Vagina (tissue), 2 donors: ENCODE results near the gene CNOT2. TPM values are rescaled to one million over a fixed set of nuclear protein-coding genes. Genes with fewer than 3 reads are reported as not detected.

ENCODE experiments used
- DNase-seq, 2 donors: peaks; one replicate each; pipeline ENCODE4 v3.0.0-alpha.2; 2017; ENCODE audit errors: extremely low spot score in 2 of 2
- H3K27ac ChIP-seq: fragments of 200-600 bp; sonication (generic); one replicate; pipeline ENCODE4 v1.5.1; 2019
- H3K27me3 ChIP-seq: fragments of 200-600 bp; sonication (generic); one replicate; pipeline ENCODE4 v1.5.1; 2019
- H3K36me3 ChIP-seq, 2 donors: fragments of 200-600 bp; sonication (generic); one replicate each; pipeline ENCODE4 v1.5.1; 2017 to 2019
- H3K4me1 ChIP-seq: fragments of 200-600 bp; sonication (generic); one replicate; pipeline ENCODE4 v1.5.1; 2019
- H3K4me3 ChIP-seq, 2 donors: fragments of 200-600 bp; sonication (generic); 1 replicate in 1 of 2; 2 replicates in 1 of 2; pipeline ENCODE4 v1.5.1; 2016 to 2019
- H3K9me3 ChIP-seq: fragments of 200-600 bp; sonication (generic); one replicate; pipeline ENCODE4 v1.5.1; 2019
- POLR2A ChIP-seq, 2 donors: fragments of 450-650 bp; IDR thresholded peaks; one replicate each; pipeline ENCODE4 v1.6.1; 2017; ENCODE audit warnings: antibody characterized with exemption in 2 of 2, mild to moderate bottlenecking in 2 of 2, moderate library complexity in 2 of 2
- POLR2AphosphoS5 ChIP-seq, 2 donors: sonication (generic); formaldehyde crosslinking; IDR thresholded peaks; one replicate each; pipeline ENCODE4 v1.9.0; 2017; ENCODE audit warnings: antibody characterized with exemption in 2 of 2, mild to moderate bottlenecking in 2 of 2, low read depth in 1 of 2; ENCODE audit not compliant: insufficient read depth in 1 of 2
- intact Hi-C: fragments of 100-400 bp; cut with DNase I; formaldehyde crosslinking; loops from one replicate; pipeline ENCODE4 v1.15.1; 2023
- total RNA-seq: library from RNA; depleted of rRNA; stranded (reverse); fragments of >200 nt; gene quantifications from one replicate; pipeline ENCODE4 v1.2.3, GENCODE V29; 2016
- TF ChIP-seq, protein P1 (sequence below), 3 experiments: fragments of 450-650 bp in 2 of 3; fragments of 200-600 bp in 1 of 3; sonication (generic) in 1 of 3; IDR thresholded peaks; one replicate each; pipeline ENCODE4 v1.5.1; 2017 to 2019; ENCODE audit warnings: antibody characterized with exemption in 3 of 3, mild to moderate bottlenecking in 2 of 3, moderate library complexity in 2 of 3

Gene CNOT2
- total RNA-seq, 1 donor from 2014 or later = 176 TPM

DNA sequence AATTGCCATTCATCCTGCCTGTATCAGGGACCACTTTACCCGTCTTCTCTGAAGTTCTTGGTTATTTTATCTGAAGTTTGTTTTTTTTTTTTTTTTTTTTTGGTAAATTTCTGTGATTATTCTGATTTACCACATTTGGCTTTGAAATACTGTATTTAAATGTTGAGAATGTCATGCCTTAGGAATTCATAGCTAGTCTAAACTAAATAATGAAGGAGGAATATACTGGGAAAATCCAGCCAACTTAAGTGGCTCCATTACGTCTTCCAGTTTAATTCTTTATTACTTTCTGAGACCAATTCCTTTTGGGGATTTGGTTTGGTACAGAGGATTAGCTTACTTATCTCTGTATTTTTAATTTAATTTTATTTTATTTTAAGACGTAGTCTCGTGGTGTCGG is 62.6 kb downstream of the CNOT2 start:
- H3K27me3 ChIP-seq = no peaks in the 10 kb centered on the region
- DNase-seq = no peak
- H3K27ac ChIP-seq = no peak overlapping the region
- H3K4me3 ChIP-seq = no peak overlapping the region
- no peaks in the 10 kb centered on the region for H3K4me1 ChIP-seq
- no peaks in the 10 kb centered on the region for H3K9me3 ChIP-seq
- H3K36me3 ChIP-seq = no peaks in the 10 kb centered on the region
- intact Hi-C loops = no loop called here
- TF ChIP-seq, protein P1, sequence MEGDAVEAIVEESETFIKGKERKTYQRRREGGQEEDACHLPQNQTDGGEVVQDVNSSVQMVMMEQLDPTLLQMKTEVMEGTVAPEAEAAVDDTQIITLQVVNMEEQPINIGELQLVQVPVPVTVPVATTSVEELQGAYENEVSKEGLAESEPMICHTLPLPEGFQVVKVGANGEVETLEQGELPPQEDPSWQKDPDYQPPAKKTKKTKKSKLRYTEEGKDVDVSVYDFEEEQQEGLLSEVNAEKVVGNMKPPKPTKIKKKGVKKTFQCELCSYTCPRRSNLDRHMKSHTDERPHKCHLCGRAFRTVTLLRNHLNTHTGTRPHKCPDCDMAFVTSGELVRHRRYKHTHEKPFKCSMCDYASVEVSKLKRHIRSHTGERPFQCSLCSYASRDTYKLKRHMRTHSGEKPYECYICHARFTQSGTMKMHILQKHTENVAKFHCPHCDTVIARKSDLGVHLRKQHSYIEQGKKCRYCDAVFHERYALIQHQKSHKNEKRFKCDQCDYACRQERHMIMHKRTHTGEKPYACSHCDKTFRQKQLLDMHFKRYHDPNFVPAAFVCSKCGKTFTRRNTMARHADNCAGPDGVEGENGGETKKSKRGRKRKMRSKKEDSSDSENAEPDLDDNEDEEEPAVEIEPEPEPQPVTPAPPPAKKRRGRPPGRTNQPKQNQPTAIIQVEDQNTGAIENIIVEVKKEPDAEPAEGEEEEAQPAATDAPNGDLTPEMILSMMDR (IDR thresholded peaks at IDR 0.05) = no peak
- TF ChIP-seq POLR2AphosphoS5 (IDR thresholded peaks at IDR 0.05; ENCODE audit: insufficient read depth in 1 of 2, low read depth in 1 of 2) = no peak

- Histone ChIP-seq H3K36me3 (no peaks in the 10 kb centered on the region), H3K27ac (no peak overlapping the region), H3K9me3 (no peaks in the 10 kb centered on the region), H3K27me3 (no peaks in the 10 kb centered on the region), H3K4me3 (no peak overlapping the region), H3K4me1 (no peaks in the 10 kb centered on the region)
- TF ChIP-seq POLR2A (IDR thresholded peaks at IDR 0.05) (no peak), POLR2AphosphoS5 (IDR thresholded peaks at IDR 0.05; ENCODE audit: insufficient read depth in 1 of 2, low read depth in 1 of 2) (no peak)
- TF ChIP-seq, protein P1 (IDR thresholded peaks at IDR 0.05) = no peak
- intact Hi-C loops = no loop called here
- no peak for DNase-seq
Observed at GRCh38 chr12:70306676-70307075, 63.4 kb downstream of the CNOT2 start.

DNA sequence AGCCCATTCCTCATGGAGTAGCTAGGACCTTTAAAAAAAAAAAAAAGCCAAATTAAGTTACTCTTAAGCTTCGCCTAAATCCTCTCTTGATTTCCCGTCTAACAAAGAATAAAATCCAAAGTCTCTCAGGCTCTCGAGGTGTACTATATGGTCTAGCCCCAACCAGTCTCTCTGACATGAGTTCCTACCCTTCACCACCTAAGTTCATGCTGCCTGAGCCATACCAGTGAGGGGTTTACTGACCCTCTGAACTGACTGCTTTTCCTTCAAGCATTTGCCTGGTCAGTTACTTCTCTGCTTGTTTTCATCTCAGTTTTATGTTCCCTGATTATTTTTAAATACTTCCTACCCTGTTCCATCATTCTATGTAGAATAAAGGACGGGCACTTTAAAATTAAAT is 64.6 kb downstream of the CNOT2 start:
- TF ChIP-seq POLR2AphosphoS5 (IDR thresholded peaks at IDR 0.05; ENCODE audit: insufficient read depth in 1 of 2, low read depth in 1 of 2) = no peak
- no peak for TF ChIP-seq POLR2A (IDR thresholded peaks at IDR 0.05)
- TF ChIP-seq, protein P1 (IDR thresholded peaks at IDR 0.05) = no peak
- H3K4me1 ChIP-seq = no peaks in the 10 kb centered on the region
- no peak overlapping the region for H3K27ac ChIP-seq
- H3K9me3 ChIP-seq = no peaks in the 10 kb centered on the region
- H3K36me3 ChIP-seq = no peaks in the 10 kb centered on the region
- H3K4me3 ChIP-seq = no peak overlapping the region
- no peaks in the 10 kb centered on the region for H3K27me3 ChIP-seq
- DNase-seq = no peak
- intact Hi-C loops = no loop called here

- Histone ChIP-seq H3K9me3 (no peaks in the 10 kb centered on the region), H3K36me3 (no peaks in the 10 kb centered on the region), H3K27me3 (no peaks in the 10 kb centered on the region), H3K4me3 (no peak overlapping the region), H3K4me1 (no peaks in the 10 kb centered on the region), H3K27ac (no peak overlapping the region)
- no peak for DNase-seq
- intact Hi-C loops = no loop called here
- TF ChIP-seq, protein P1 (IDR thresholded peaks at IDR 0.05) = no peak
- TF ChIP-seq POLR2AphosphoS5 (IDR thresholded peaks at IDR 0.05; ENCODE audit: insufficient read depth in 1 of 2, low read depth in 1 of 2) (no peak), POLR2A (IDR thresholded peaks at IDR 0.05) (no peak)
Observed at GRCh38 chr12:70309348-70309747, 66.1 kb downstream of the CNOT2 start.

DNA sequence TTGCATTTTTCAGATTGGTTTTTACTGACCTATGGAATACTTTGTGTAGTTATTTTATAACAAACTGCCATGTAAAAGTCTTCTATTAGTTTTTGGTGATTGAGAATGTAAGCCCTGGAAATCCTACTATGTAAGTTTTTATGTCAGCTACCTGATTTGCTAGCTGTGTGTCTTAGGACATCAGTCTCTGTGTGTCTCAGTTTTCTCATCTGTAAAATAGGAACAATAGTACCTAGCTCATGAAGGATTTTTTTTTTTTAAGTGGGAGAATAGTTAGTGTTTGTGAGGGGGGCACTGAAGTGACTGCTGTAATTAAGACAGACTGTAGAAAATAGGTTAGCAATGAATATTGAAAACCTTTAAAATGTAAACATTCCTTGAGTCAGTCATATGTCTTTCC is 70.9 kb downstream of the CNOT2 start:
- DNase-seq = no peak
- no peaks in the 10 kb centered on the region for H3K9me3 ChIP-seq
- no peak overlapping the region for H3K27ac ChIP-seq
- H3K27me3 ChIP-seq = no peaks in the 10 kb centered on the region
- H3K4me1 ChIP-seq = no peaks in the 10 kb centered on the region
- TF ChIP-seq POLR2A (IDR thresholded peaks at IDR 0.05) (no peak), POLR2AphosphoS5 (IDR thresholded peaks at IDR 0.05; ENCODE audit: insufficient read depth in 1 of 2, low read depth in 1 of 2) (no peak)
- TF ChIP-seq, protein P1 (IDR thresholded peaks at IDR 0.05) = no peak
- intact Hi-C loops = no loop called here
- no peaks in the 10 kb centered on the region for H3K36me3 ChIP-seq
- H3K4me3 ChIP-seq = no peak overlapping the region
